Hair follicular keratinocyte (primary cell): Measurements from ENCODE around the gene KCNJ16. TPM values are rescaled to one million over a fixed set of nuclear protein-coding genes. Genes with fewer than 3 reads are reported as not detected.

Source experiments
- total RNA-seq: library from RNA; depleted of rRNA; stranded (reverse); fragments of >200 nt; gene quantifications from 2 replicates; pipeline ENCODE4 v1.2.3, GENCODE V29; 2015

KCNJ16 gene
- not detected in 2 replicates for total RNA-seq

GRCh38 chr17:70074956-70075355 is at the start of gene KCNJ16:
KCNJ16 (plus strand) TSS chr17:70075225; CDS start chr17:70132088, 56,863 bp downstream.

GRCh38 chr17:70168977-70169708 is 94.1 kb downstream of the KCNJ16 start, which contains the start of gene KCNJ2:
KCNJ2 (plus strand) TSS chr17:70169532; CDS start chr17:70175040, 5,508 bp downstream.

Other genes starting within 250 kb of the KCNJ16 start
- gene KCNJ2, start 94.3 kb downstream of the KCNJ16 start, total RNA-seq = 0.08 TPM in 1 of 2 replicates, not detected in the other